ENCODE data around the gene NIT1. TPM values are rescaled to one million over a fixed set of nuclear protein-coding genes. Genes with fewer than 3 reads are reported as not detected.

NIT1 gene
- total and polyA plus RNA-seq, 10 of the 15 experiments (the other 5 are each of a cell fraction or from before 2014, with no cell fraction given): 19.2 to 54.4 (median 28.3) TPM

DNA sequence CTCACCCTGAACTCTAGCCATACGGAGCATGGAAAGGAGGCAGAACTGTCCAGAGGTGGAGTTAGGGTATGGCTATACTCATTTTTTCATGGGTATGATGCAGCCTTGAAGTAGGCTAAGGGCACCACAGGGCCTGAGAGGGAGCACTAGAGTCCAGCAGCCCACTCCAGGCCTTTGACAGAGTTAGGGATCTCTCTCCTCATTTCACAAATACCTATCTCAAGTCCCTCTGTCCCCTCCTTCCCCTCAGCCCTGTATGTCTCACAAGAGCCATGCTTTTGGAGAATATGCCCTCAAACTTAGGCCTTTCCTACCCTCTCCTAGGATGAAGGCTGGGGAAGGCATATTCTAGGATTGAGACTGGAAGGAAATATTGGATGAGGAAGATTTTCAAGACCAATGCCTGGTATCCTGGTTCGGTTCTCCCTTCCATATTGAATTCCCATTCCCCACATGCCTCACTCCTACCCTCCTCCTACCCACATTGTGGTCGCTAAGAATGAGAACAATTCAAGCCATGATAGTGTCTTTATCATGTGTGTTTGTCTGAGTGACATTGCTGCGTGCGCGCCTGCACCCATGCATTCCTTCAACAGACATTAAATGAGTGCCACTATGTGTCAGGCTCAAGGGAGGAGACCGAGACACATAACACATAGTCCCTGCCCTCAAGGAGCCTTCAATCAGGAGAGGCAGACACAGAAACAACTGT lies 26.0 kb upstream of the NIT1 start (continued):
- TF ChIP-seq ZNF274 (IDR thresholded peaks at IDR 0.05; ENCODE audit: insufficient read depth, insufficient read length) (no peak), ZNF217 (IDR thresholded peaks at IDR 0.05) (no peak), FOXM1 (IDR thresholded peaks at IDR 0.05; ENCODE audit: low read depth, low read length) (no peak), ZBED1 (IDR thresholded peaks at IDR 0.05; ENCODE audit: borderline replicate concordance) (no peak), MTA2 (IDR thresholded peaks at IDR 0.05; ENCODE audit: low read depth) (no peak)
- TF ChIP-seq, protein P1, sequence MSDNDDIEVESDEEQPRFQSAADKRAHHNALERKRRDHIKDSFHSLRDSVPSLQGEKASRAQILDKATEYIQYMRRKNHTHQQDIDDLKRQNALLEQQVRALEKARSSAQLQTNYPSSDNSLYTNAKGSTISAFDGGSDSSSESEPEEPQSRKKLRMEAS (IDR thresholded peaks at IDR 0.05; ENCODE audit: low read depth, low read length): no peak

DNA sequence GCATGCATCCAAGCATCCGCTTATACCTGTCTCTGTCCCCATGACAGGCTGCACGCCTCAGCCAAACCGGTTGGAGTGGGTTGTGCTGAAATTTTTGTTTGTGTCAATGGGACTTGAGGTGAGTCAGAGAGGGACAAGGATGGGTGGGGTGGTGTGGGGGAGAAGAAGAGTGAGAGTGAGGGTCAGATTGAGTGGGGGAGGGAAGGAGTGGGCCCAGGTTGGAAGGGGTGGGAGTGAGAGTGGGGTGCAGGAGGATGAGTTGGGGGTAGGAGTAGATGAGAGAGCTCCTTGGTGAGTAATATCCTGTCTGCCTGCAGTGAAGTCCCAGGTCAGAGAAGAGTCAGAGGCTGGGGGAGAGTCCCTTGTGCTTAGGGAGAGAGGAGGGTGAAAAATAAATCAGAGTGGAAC lies 25.3 kb upstream of the NIT1 start:
- peaks cover 30% of the 10 kb centered on the region for H3K4me1 ChIP-seq (ENCODE audit: control insufficient read depth, insufficient read depth, low read length)
- no peaks in the 10 kb centered on the region for H3K27me3 ChIP-seq (replicated peaks in 1 of 2; ENCODE audit: control insufficient read depth in 2 of 2, insufficient read depth in 2 of 2, low read length in 1 of 2)
- ChIA-PET CTCF (interaction anchor here (0.8 to 7.5 kb wide), 7 partner anchors 14 to 98 kb away, joined by 3 to 181 read pairs (median 4); partner anchors contain the start of genes TSTD1 and USF1), POLR2A (interaction anchor here (0.9 to 1.5 kb wide), 2 partner anchors 22 to 24 kb away, joined by 3 to 4 read pairs; no protein-coding TSS in a partner anchor), SMC1A (ENCODE audit: uncharacterized antibody, unreplicated experiment) (interaction anchor here (0.9 to 7.0 kb wide), 3 partner anchors 19 to 56 kb away, joined by 3 to 110 read pairs (median 4); partner anchors contain the start of gene ARHGAP30), RAD21 (ENCODE audit: unreplicated experiment) (interaction anchor here (6.7 kb wide), 1 partner anchor 22 kb away, joined by 90 read pairs; the partner anchor contains the start of gene ARHGAP30)
- no peaks in the 10 kb centered on the region for H3K79me2 ChIP-seq (ENCODE audit: control insufficient read depth, insufficient read depth, low read length)
- intact Hi-C loops (cut with micrococcal nuclease; ENCODE audit: unreplicated experiment) (no loop called here), in situ Hi-C loops (cut with MboI) (no loop called here)
- 79% methylated on average over 3 of the region's 3 CpGs for WGBS (ENCODE audit: insufficient coverage, insufficient replicate concordance, low lambda C conversion rate, missing lambda C conversion rate)
- H4K20me1 ChIP-seq (ENCODE audit: control insufficient read depth, insufficient read depth): no peaks in the 10 kb centered on the region
- no peaks in the 10 kb centered on the region for H3K36me3 ChIP-seq (ENCODE audit: control insufficient read depth in 2 of 2, insufficient read depth in 2 of 2, low read length in 1 of 2)
- no peak overlapping the region for H2AFZ ChIP-seq (ENCODE audit: control insufficient read depth, low read depth, low read length)
- no peak overlapping the region for H3K9ac ChIP-seq (ENCODE audit: control insufficient read depth, insufficient read depth, low read length)
- DNase-seq (ENCODE audit: low read depth, low spot score) (no peak), ATAC-seq (peak; percentile 27; the same call in 2 of the 3 replicates), FAIRE-seq (no peak)
- no peak overlapping the region for H3K27ac ChIP-seq (ENCODE audit: control insufficient read depth, insufficient read depth)
- H3K4me3 ChIP-seq: no peak overlapping the region
- no peak overlapping the region for H3K4me2 ChIP-seq (ENCODE audit: control insufficient read depth, insufficient read depth)
- no TSS peak for BruUV-seq (replicated peaks)
- peak in 1 of 2 experiments; percentile 27; a peak in 1 of 4 replicates for TF ChIP-seq IKZF2 (IDR thresholded peaks at IDR 0.05)
- no peak for TF ChIP-seq E2F8 (IDR thresholded peaks at IDR 0.05; ENCODE audit: low read depth, partially characterized antibody)
- no peak for TF ChIP-seq POU2F2 (IDR thresholded peaks at IDR 0.05; ENCODE audit: borderline replicate concordance, low read depth, low read length)
- TF ChIP-seq STAT1 (conservative IDR thresholded peaks at IDR 0.05): no peak
- TF ChIP-seq SMAD1 (IDR thresholded peaks at IDR 0.05; ENCODE audit: low read depth, partially characterized antibody): no peak
- H3K9me3 ChIP-seq (replicated peaks; ENCODE audit: control insufficient read depth, insufficient read depth, low read length): no peaks in the 10 kb centered on the region

All from GM12878 (cell line).